Keratinocyte (primary cell): Measurements from ENCODE around the gene EBF4. TPM values are rescaled to one million over a fixed set of nuclear protein-coding genes. Genes with fewer than 3 reads are reported as not detected.

Experiments used
- DNase-seq: peaks from one replicate; pipeline ENCODE4 v3.0.0-alpha.2; 2011; ENCODE audit warnings: low read depth, missing footprints, low spot score
- FAIRE-seq: peaks from 2 replicates; lab custom pipeline; 2011; peaks lifted over from hg19 to GRCh38; lab: Jason Lieb, UNC
- H2AFZ ChIP-seq: 2 replicates; pipeline ENCODE4 v1.6.0; 2012; ENCODE audit warnings: low read length, control low read depth, inconsistent platforms; ENCODE audit not compliant: control insufficient read depth
- H3K27ac ChIP-seq: 2 replicates; pipeline ENCODE4 v1.5.1; 2011; ENCODE audit warnings: low read length; ENCODE audit not compliant: control insufficient read depth, insufficient read depth
- H3K27me3 ChIP-seq: 3 replicates; pipeline ENCODE4 v1.6.0; 2011; ENCODE audit warnings: low read length; ENCODE audit not compliant: control insufficient read depth, insufficient read depth; ENCODE audit errors: extremely low read depth
- H3K36me3 ChIP-seq, 2 experiments: 2 replicates in 1 of 2; 3 replicates in 1 of 2; pipeline ENCODE4 v1.5.1; 2011; ENCODE audit warnings: low read length in 2 of 2, mild to moderate bottlenecking in 1 of 2; ENCODE audit not compliant: control insufficient read depth in 2 of 2, insufficient read depth in 2 of 2; ENCODE audit errors: extremely low read depth in 1 of 2
- H3K4me1 ChIP-seq: 3 replicates; pipeline ENCODE4 v1.5.1; 2011; ENCODE audit warnings: low read length; ENCODE audit not compliant: control insufficient read depth, insufficient read depth; ENCODE audit errors: extremely low read depth
- H3K4me2 ChIP-seq: 3 replicates; pipeline ENCODE4 v1.6.0; 2011; ENCODE audit warnings: low read depth, low read length; ENCODE audit not compliant: control insufficient read depth, insufficient read depth; ENCODE audit errors: extremely low read depth
- H3K4me3 ChIP-seq, 3 experiments: fragments of 200-600 bp in 1 of 3; sonication (generic) in 1 of 3; 2 replicates in 2 of 3; 3 replicates in 1 of 3; pipeline ENCODE4 v1.5.1; 2011 to 2016; ENCODE audit warnings: low read length in 3 of 3, mild to moderate bottlenecking in 3 of 3, control low read depth in 2 of 3, inconsistent platforms in 1 of 3, low read depth in 1 of 3, mixed read lengths in 1 of 3, mixed run types in 1 of 3, moderate library complexity in 1 of 3; ENCODE audit not compliant: control insufficient read depth in 2 of 3, insufficient read depth in 2 of 3; ENCODE audit errors: extremely low read depth in 1 of 3
- H3K79me2 ChIP-seq: 2 replicates; pipeline ENCODE4 v1.6.0; 2012; ENCODE audit warnings: low read length; ENCODE audit not compliant: control insufficient read depth, insufficient read depth
- H3K9ac ChIP-seq: 3 replicates; pipeline ENCODE4 v1.6.0; 2011; ENCODE audit warnings: low read length; ENCODE audit not compliant: control insufficient read depth, insufficient read depth; ENCODE audit errors: extremely low read depth
- H3K9me1 ChIP-seq: 3 replicates; pipeline ENCODE4 v1.6.0; 2011; ENCODE audit warnings: low read length; ENCODE audit not compliant: control insufficient read depth, insufficient read depth; ENCODE audit errors: extremely low read depth
- H3K9me3 ChIP-seq: 2 replicates; pipeline ENCODE4 v1.5.1; 2012; ENCODE audit warnings: low read depth, low read length; ENCODE audit not compliant: control insufficient read depth
- H4K20me1 ChIP-seq: 3 replicates; pipeline ENCODE4 v1.6.0; 2011; ENCODE audit warnings: low read length; ENCODE audit not compliant: control insufficient read depth, insufficient read depth; ENCODE audit errors: extremely low read depth
- CTCF ChIP-seq, 3 experiments: IDR thresholded peaks in 1 of 3; conservative IDR thresholded peaks in 1 of 3; optimal IDR thresholded peaks in 1 of 3; 2 replicates in 2 of 3; 3 replicates in 1 of 3; pipeline versions ENCODE3 to v1.5.1; 2011; ENCODE audit warnings: low read length in 3 of 3, mild to moderate bottlenecking in 3 of 3, moderate library complexity in 2 of 3, control low read depth in 1 of 3, inconsistent platforms in 1 of 3; ENCODE audit not compliant: insufficient read depth in 2 of 3; ENCODE audit errors: extremely low read depth in 1 of 3
- EZH2 ChIP-seq: IDR thresholded peaks from one replicate; pipeline ENCODE4 v1.6.1; 2012; ENCODE audit warnings: inconsistent platforms, mild to moderate bottlenecking, low read length, moderate library complexity
- dilution Hi-C: fragments of 300-500 bp; cut with MboI; formaldehyde crosslinking; loops from one replicate; pipeline ENCODE4 v1.7.0; 2020; ENCODE audit warnings: low sequenced_read_pairs; ENCODE audit not compliant: extremely low pct_ligation_motif_present
- polyA plus RNA-seq, 5 experiments: library from polyadenylated mRNA; depleted of rRNA in 3 of 5; stranded (reverse) in 3 of 5; stranded (forward) in 1 of 5; unstranded in 1 of 5; fragments of >200 nt; gene quantifications; 1 replicate in 1 of 5; 2 replicates in 3 of 5; 3 replicates in 1 of 5; pipeline versions ENCODE4 v1.2.1 to v1.2.3, GENCODE V29; 2011 to 2012; ENCODE audit warnings: missing spikeins in 2 of 5, low read depth in 1 of 5, low replicate concordance in 1 of 5

The EBF4 gene
- polyA plus RNA-seq, 1 donor (not counting 4 experiments of a cell fraction or from before 2014, with no cell fraction given) = not detected

- H2AFZ ChIP-seq = no peak overlapping the region
- no peaks in the 10 kb centered on the region for H3K9me1 ChIP-seq
- peaks cover 18% of the 10 kb centered on the region for H3K4me1 ChIP-seq
- H3K79me2 ChIP-seq = peaks cover 50% of the 10 kb centered on the region
- H3K27me3 ChIP-seq = no peaks in the 10 kb centered on the region
- peaks cover 39% of the 10 kb centered on the region for H4K20me1 ChIP-seq
- no peak overlapping the region for H3K9ac ChIP-seq
- FAIRE-seq (no peak), DNase-seq (no peak)
- peaks cover 50 to 62% of the 10 kb centered on the region in 2 experiments for H3K36me3 ChIP-seq
- no peak overlapping the region for H3K4me2 ChIP-seq
- H3K4me3 ChIP-seq = no peak overlapping the region
- no peak for TF ChIP-seq CTCF (optimal IDR thresholded peaks at IDR 0.05 in 1 of 3, IDR thresholded peaks at IDR 0.05 in 1 of 3, conservative IDR thresholded peaks at IDR 0.05 in 1 of 3; ENCODE audit: extremely low read depth in 1 of 3, insufficient read depth in 2 of 3, low read length in 3 of 3)
- no peak for TF ChIP-seq EZH2
- H3K9me3 ChIP-seq = no peaks in the 10 kb centered on the region
- dilution Hi-C loops = no loop called here
- H3K27ac ChIP-seq = no peak overlapping the region
Measured at GRCh38 chr20:2657674-2658073, 34.9 kb upstream of the EBF4 start.

- H3K79me2 ChIP-seq = peaks cover 49% of the 10 kb centered on the region
- peaks cover 50 to 57% of the 10 kb centered on the region in 2 experiments for H3K36me3 ChIP-seq
- H3K27me3 ChIP-seq = no peaks in the 10 kb centered on the region
- no peaks in the 10 kb centered on the region for H3K9me3 ChIP-seq
- no peak overlapping the region for H3K4me2 ChIP-seq
- no peak overlapping the region for H3K9ac ChIP-seq
- TF ChIP-seq EZH2 (no peak), CTCF (optimal IDR thresholded peaks at IDR 0.05 in 1 of 3, IDR thresholded peaks at IDR 0.05 in 1 of 3, conservative IDR thresholded peaks at IDR 0.05 in 1 of 3; ENCODE audit: extremely low read depth in 1 of 3, insufficient read depth in 2 of 3, low read length in 3 of 3) (no peak)
- dilution Hi-C loops = no loop called here
- peaks cover 36% of the 10 kb centered on the region for H4K20me1 ChIP-seq
- no peaks in the 10 kb centered on the region for H3K9me1 ChIP-seq
- H3K27ac ChIP-seq = no peak overlapping the region
- peaks cover 24% of the 10 kb centered on the region for H3K4me1 ChIP-seq
- no peak overlapping the region for H2AFZ ChIP-seq
- DNase-seq (no peak), FAIRE-seq (no peak)
- no peak overlapping the region for H3K4me3 ChIP-seq
Measured at GRCh38 chr20:2658414-2659354, 33.9 kb upstream of the EBF4 start.
